SK-N-SH (cell line): ENCODE measurements around the gene SCNN1A.

ENCODE experiments used
- CTCF ChIP-seq: fragments of 200-600 bp; sonication (generic); IDR thresholded peaks from 2 replicates; pipeline ENCODE4 v1.6.1; 2017; ENCODE audit warnings: antibody characterized with exemption, mild to moderate bottlenecking, moderate library complexity
- EP300 ChIP-seq, 2 experiments: IDR thresholded peaks; 2 replicates each; pipeline versions ENCODE4 v1.4.0 to v1.6.1; 2012; ENCODE audit warnings: borderline replicate concordance in 1 of 2, low read depth in 1 of 2, low read length in 1 of 2
- FOXJ3 ChIP-seq: sonication (generic); formaldehyde crosslinking; IDR thresholded peaks from 2 replicates; pipeline ENCODE4 v1.5.1; 2020; ENCODE audit warnings: mild to moderate bottlenecking, missing genetic modification reagents
- GABPA ChIP-seq: IDR thresholded peaks from 2 replicates; pipeline ENCODE4 v1.4.0; 2012; ENCODE audit warnings: low read depth, mild to moderate bottlenecking
- POLR2AphosphoS5 ChIP-seq: IDR thresholded peaks from 2 replicates; pipeline ENCODE4 v1.6.1; 2012; ENCODE audit warnings: low read depth, low read length
- USF1 ChIP-seq: IDR thresholded peaks from 2 replicates; pipeline ENCODE4 v1.4.0; 2012; ENCODE audit warnings: low read depth, borderline replicate concordance

GRCh38 chr12:6340032-6340638 lies 35.2 kb downstream of the SCNN1A start:
- TF ChIP-seq CTCF (no peak), FOXJ3 (CRISPR knock-in tag) (no peak), POLR2AphosphoS5 (no peak), GABPA (no peak), USF1 (no peak), EP300 (IDR thresholded peaks at IDR 0.05; ENCODE audit: borderline replicate concordance in 1 of 2, low read depth in 1 of 2, low read length in 1 of 2) (no peak)
